Activated CD4-positive, alpha-beta memory T cell treated with anti-CD3 and anti-CD28 coated beads for 36 hours (primary cell): ENCODE data around the gene ARL5B. TPM values are rescaled to one million over a fixed set of nuclear protein-coding genes. Genes with fewer than 3 reads are reported as not detected.
"Not testable (repeated sequence)": the region's sequence is repeated elsewhere in the genome, so short reads cannot be mapped to it uniquely, and the experiment has no call there.

Source experiments
- CTCF ChIA-PET: fragments of 350-600 bp; sonication (Branson Sonifier 250); formaldehyde crosslinking; loops from one replicate; lab custom pipeline; 2021; ENCODE audit warnings: antibody characterized with exemption, inconsistent platforms; lab: Charles Lee
- POLR2A ChIA-PET: fragments of 350-600 bp; sonication (Branson Sonifier 250); formaldehyde crosslinking; loops from one replicate; lab custom pipeline; 2021; ENCODE audit warnings: antibody characterized with exemption; lab: Charles Lee
- DNase-seq: peaks from one replicate; pipeline ENCODE4 v3.0.0-alpha.2; 2020
- H3K27ac Mint-ChIP-seq: one replicate; pipeline ENCODE4 v1.8.0; 2021; ENCODE audit warnings: mixed read lengths
- H3K27me3 Mint-ChIP-seq: one replicate; pipeline ENCODE4 v1.8.0; 2021; ENCODE audit warnings: mixed read lengths
- H3K36me3 Mint-ChIP-seq: one replicate; pipeline ENCODE4 v1.8.0; 2021; ENCODE audit warnings: mixed read lengths
- H3K4me1 Mint-ChIP-seq: one replicate; pipeline ENCODE4 v1.8.0; 2021; ENCODE audit warnings: low read depth, mixed read lengths
- H3K4me3 Mint-ChIP-seq: one replicate; pipeline ENCODE4 v1.8.0; 2021; ENCODE audit warnings: mild to moderate bottlenecking, mixed read lengths
- H3K9me3 Mint-ChIP-seq: one replicate; pipeline ENCODE4 v1.8.0; 2021; ENCODE audit warnings: mixed read lengths
- intact Hi-C: fragments of 100-400 bp; cut with micrococcal nuclease; formaldehyde crosslinking; loops from one replicate; pipeline ENCODE4 v1.15.1; 2023
- total RNA-seq, 2 experiments: library from RNA; stranded (reverse); gene quantifications; one replicate each; pipeline ENCODE4 v1.2.3, GENCODE V29; 2021

The ARL5B gene, protein sequence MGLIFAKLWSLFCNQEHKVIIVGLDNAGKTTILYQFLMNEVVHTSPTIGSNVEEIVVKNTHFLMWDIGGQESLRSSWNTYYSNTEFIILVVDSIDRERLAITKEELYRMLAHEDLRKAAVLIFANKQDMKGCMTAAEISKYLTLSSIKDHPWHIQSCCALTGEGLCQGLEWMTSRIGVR
- 10 to 100 TPM; 16.2 to 16.3 TPM for total RNA-seq

- no peaks in the 10 kb centered on the region for H3K9me3 Mint-ChIP-seq
- peak within 1 kb of the TSS; percentile 95 for H3K4me3 Mint-ChIP-seq
- DNase-seq: peak; percentile 98
- peaks cover 17% of the 10 kb centered on the region for H3K36me3 Mint-ChIP-seq
- ChIA-PET POLR2A (interaction anchor here (1.0 to 2.5 kb wide), 3 partner anchors 10 to 1015 kb away, joined by 3 to 19 read pairs (median 4); partner anchors contain the start of genes NSUN6 and STAM), CTCF (no interaction called here)
- no peaks in the 10 kb centered on the region for H3K27me3 Mint-ChIP-seq
- intact Hi-C loops: loop anchor here (1.0 to 10.0 kb wide), 6 partner anchors 8 to 1454 kb away; partner anchors contain the start of genes NSUN6, STAM and TRDMT1
- H3K27ac Mint-ChIP-seq: peak within 1 kb of the TSS; percentile 92
- H3K4me1 Mint-ChIP-seq: peaks cover 34% of the 10 kb centered on the region
Measured at GRCh38 chr10:18659125-18659818, at the start of gene ARL5B. Gene ARL5B (plus strand): TSS chr10:18659431. CDS start chr10:18659638, 207 bp downstream.

DNA sequence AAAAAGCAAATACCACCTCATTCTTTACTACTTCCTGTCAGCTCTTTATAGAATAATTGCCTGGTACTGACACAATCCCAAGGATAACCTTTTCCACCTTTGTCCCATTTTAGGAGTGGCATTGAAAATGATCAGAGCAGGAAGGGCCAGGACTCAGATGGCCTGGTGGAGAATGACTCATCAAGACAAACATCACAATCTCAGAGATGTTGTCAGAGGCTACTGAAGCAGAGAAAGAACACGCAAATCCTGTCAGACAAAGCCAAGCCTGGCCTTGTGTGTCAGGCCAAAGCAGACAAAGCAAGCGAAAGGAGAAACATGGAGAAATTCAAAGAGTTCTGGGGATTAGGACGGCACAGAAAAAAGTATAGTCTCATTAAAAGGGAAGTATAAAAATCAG lies 48.7 kb upstream of the ARL5B start:
- CTCF ChIA-PET: no interaction called here
- Mint-ChIP-seq H3K36me3 (peaks cover 25% of the 10 kb centered on the region), H3K9me3 (no peaks in the 10 kb centered on the region), H3K4me1 (peaks cover 3% of the 10 kb centered on the region), H3K4me3 (no peak overlapping the region), H3K27me3 (no peaks in the 10 kb centered on the region), H3K27ac (no peak overlapping the region)
- POLR2A ChIA-PET: no interaction called here
- intact Hi-C loops: no loop called here
- no peak for DNase-seq

GRCh38 chr10:18611168-18611567 lies 48.1 kb upstream of the ARL5B start:
- CTCF ChIA-PET: interaction anchor here (0.6 kb wide), 1 partner anchor 279 kb away, joined by 5 read pairs; no protein-coding TSS in a partner anchor
- POLR2A ChIA-PET: no interaction called here
- Mint-ChIP-seq H3K27me3 (no peaks in the 10 kb centered on the region), H3K4me3 (no peak overlapping the region), H3K9me3 (no peaks in the 10 kb centered on the region), H3K27ac (no peak overlapping the region), H3K4me1 (peaks cover 3% of the 10 kb centered on the region), H3K36me3 (peaks cover 27% of the 10 kb centered on the region)
- intact Hi-C loops: no loop called here
- DNase-seq: no peak

- POLR2A ChIA-PET: no interaction called here
- no peak overlapping the region for H3K4me3 Mint-ChIP-seq
- peaks cover 18% of the 10 kb centered on the region for H3K4me1 Mint-ChIP-seq
- DNase-seq: no peak
- intact Hi-C loops: no loop called here
- peaks cover 44% of the 10 kb centered on the region for H3K36me3 Mint-ChIP-seq
- CTCF ChIA-PET: no interaction called here
- no peak overlapping the region for H3K27ac Mint-ChIP-seq
- no peaks in the 10 kb centered on the region for H3K27me3 Mint-ChIP-seq
- no peaks in the 10 kb centered on the region for H3K9me3 Mint-ChIP-seq
Measured at GRCh38 chr10:18615618-18616017, 43.6 kb upstream of the ARL5B start.

- POLR2A ChIA-PET: no interaction called here
- H3K27me3 Mint-ChIP-seq: no peaks in the 10 kb centered on the region
- no peaks in the 10 kb centered on the region for H3K9me3 Mint-ChIP-seq
- peaks cover 18% of the 10 kb centered on the region for H3K4me1 Mint-ChIP-seq
- no peak for DNase-seq
- no peak overlapping the region for H3K4me3 Mint-ChIP-seq
- CTCF ChIA-PET: no interaction called here
- no peak overlapping the region for H3K27ac Mint-ChIP-seq
- H3K36me3 Mint-ChIP-seq: peaks cover 45% of the 10 kb centered on the region
- intact Hi-C loops: no loop called here
Measured at GRCh38 chr10:18616337-18616736, 42.9 kb upstream of the ARL5B start.

DNA sequence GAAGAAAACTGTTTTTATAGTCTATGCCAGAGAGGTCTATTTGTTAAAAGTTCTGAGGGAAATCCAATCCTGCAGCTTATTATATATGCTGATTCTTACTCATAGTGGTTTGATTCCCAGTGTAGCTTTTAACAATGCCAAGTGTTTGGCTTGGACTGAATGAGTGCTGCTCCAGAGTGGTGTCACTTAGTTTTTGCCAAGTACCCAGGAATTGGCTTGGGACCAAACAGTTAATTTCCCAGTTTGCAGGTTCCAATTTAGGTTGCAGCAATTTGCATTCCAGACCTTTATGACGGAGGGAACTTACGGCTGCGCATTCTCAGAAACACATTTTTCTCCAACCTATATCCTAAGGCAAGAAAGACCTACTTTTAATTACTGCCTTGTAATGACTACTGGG lies 40.2 kb upstream of the ARL5B start:
- POLR2A ChIA-PET: no interaction called here
- Mint-ChIP-seq H3K9me3 (no peaks in the 10 kb centered on the region), H3K27ac (no peak overlapping the region), H3K4me1 (peaks cover 18% of the 10 kb centered on the region), H3K27me3 (no peaks in the 10 kb centered on the region), H3K4me3 (no peak overlapping the region), H3K36me3 (peaks cover 42% of the 10 kb centered on the region)
- CTCF ChIA-PET: no interaction called here
- intact Hi-C loops: loop anchor here (2.0 kb wide), 1 partner anchor 32 kb away; the partner anchor contains the start of gene NSUN6
- DNase-seq: no peak

DNA sequence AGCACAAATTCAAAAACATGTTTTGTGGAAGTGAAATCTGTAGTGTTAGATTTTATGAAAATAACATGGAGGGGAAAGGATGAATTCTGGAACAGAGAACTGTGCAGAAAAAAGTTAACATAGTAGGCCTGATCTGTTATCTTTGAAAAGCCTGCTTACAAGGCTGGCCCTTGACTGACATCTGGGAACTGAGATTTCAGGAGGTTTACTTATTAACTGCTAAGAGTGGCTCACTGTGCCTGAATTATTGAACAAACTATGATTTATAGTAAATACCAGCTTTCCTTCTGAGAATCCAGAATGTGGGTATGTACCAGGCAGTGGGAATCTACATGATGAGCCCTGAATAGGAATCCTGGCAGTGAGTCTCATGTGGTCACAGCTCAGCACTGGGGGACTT lies 38.4 kb upstream of the ARL5B start:
- POLR2A ChIA-PET: no interaction called here
- Mint-ChIP-seq H3K27ac (no peak overlapping the region), H3K27me3 (no peaks in the 10 kb centered on the region), H3K36me3 (peaks cover 40% of the 10 kb centered on the region), H3K9me3 (no peaks in the 10 kb centered on the region), H3K4me1 (peaks cover 18% of the 10 kb centered on the region), H3K4me3 (no peak overlapping the region)
- intact Hi-C loops: no loop called here
- CTCF ChIA-PET: no interaction called here
- no peak for DNase-seq

DNA sequence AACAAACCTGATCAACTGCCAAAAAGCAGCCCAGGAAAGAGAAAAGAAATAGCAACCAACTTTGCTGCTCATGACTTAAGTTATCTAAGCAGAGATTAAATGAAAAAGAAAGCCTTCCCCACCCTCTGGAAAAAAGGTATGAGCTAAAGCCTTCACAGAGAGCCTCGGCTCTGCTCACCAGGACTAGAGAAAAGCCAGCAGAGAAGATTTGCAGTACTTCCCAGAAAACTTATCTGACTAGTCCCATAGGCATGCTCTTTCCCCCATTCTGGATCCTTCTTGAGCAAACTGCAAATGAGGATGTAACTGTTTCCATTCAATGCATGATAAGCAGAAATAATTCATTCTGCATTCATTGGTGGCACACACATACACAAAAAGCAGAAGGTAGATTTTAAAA lies 35.6 kb upstream of the ARL5B start:
- H3K9me3 Mint-ChIP-seq, DNase-seq, intact Hi-C loops, CTCF ChIA-PET, H3K27ac Mint-ChIP-seq, H3K4me3 Mint-ChIP-seq, POLR2A ChIA-PET, H3K27me3 Mint-ChIP-seq: not testable (repeated sequence)
- peaks cover 23% of the 10 kb centered on the region for H3K36me3 Mint-ChIP-seq
- H3K4me1 Mint-ChIP-seq: peaks cover 15% of the 10 kb centered on the region

DNA sequence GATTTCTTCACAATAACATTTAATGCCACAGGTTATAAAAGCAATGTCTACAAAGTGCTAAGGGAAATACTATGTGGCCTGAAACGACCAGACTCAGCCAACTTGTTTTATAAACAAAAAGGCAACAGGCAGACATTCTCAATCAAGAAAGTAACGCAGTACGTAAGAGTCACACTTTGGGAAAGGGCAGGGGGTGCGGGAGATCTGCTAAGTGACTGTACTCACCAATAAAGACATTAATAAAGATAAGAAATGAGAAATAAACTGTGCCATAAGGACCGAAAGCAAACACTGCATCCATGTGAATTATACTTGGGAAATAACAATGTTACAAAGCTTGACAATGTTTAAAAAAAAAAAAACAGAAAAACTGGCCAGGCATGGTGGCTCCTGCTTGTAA lies 33.3 kb upstream of the ARL5B start:
- H3K27ac Mint-ChIP-seq: no peak overlapping the region
- POLR2A ChIA-PET: no interaction called here
- no peaks in the 10 kb centered on the region for H3K27me3 Mint-ChIP-seq
- H3K9me3 Mint-ChIP-seq: no peaks in the 10 kb centered on the region
- intact Hi-C loops: loop anchor here (2.0 kb wide), 1 partner anchor 25 kb away; the partner anchor contains the start of gene NSUN6
- CTCF ChIA-PET: interaction anchor here (0.6 kb wide), 1 partner anchor 42 kb away, joined by 4 read pairs; no protein-coding TSS in a partner anchor
- peaks cover 7% of the 10 kb centered on the region for H3K4me1 Mint-ChIP-seq
- H3K4me3 Mint-ChIP-seq: no peak overlapping the region
- peaks cover 15% of the 10 kb centered on the region for H3K36me3 Mint-ChIP-seq
- DNase-seq: no peak

DNA sequence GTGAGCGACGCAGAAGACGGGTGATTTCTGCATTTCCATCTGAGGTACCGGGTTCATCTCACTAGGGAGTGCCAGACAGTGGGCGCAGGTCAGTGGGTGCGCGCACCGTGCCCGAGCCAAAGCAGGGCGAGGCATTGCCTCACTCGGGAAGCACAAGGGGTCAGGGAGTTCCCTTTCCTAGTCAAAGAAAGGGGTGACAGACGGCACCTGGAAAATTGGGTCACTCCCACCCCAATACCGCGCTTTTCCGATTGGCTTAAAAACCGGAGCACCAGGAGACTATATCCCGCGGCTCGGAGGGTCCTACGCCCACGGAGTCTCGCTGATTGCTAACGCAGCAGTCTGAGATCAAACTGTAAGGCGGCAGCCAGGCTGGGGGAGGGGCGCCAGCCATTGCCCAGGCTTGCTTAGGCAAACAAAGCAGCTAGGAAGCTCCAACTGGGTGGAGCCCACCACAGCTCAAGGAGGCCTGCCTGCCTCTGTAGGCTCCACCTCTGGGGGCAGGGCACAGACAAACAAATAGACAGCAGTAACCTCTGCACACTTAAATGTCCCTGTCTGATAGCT lies 31.7 kb upstream of the ARL5B start:
- H3K27me3 Mint-ChIP-seq, H3K9me3 Mint-ChIP-seq, H3K36me3 Mint-ChIP-seq, CTCF ChIA-PET, POLR2A ChIA-PET, H3K4me1 Mint-ChIP-seq, H3K27ac Mint-ChIP-seq: not testable (repeated sequence)
- H3K4me3 Mint-ChIP-seq: peak overlapping the region; percentile 73
- DNase-seq: peak; percentile 73
- intact Hi-C loops: loop anchor here (2.0 kb wide), 1 partner anchor 23 kb away; the partner anchor contains the start of gene NSUN6

DNA sequence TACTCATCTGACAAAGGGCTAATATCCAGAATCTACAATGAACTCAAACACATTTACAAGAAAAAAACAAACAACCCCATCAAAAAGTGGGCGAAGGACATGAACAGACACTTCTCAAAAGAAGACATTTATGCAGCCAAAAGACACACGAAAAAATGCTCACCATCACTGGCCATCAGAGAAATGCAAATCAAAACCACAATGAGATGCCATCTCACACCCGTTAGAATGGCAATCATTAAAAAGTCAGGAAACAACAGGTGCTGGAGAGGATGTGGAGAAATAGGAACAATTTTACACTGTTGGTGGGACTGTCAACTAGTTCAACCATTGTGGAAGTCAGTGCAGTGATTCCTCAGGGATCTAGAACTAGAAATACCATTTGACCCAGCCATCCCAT lies 26.7 kb upstream of the ARL5B start:
- peaks cover 17% of the 10 kb centered on the region for H3K36me3 Mint-ChIP-seq
- POLR2A ChIA-PET, CTCF ChIA-PET, H3K4me3 Mint-ChIP-seq, H3K27me3 Mint-ChIP-seq, H3K9me3 Mint-ChIP-seq, H3K4me1 Mint-ChIP-seq, H3K27ac Mint-ChIP-seq, intact Hi-C loops, DNase-seq: not testable (repeated sequence)

GRCh38 chr10:18635995-18636394 lies 23.2 kb upstream of the ARL5B start:
- H3K27me3 Mint-ChIP-seq: no peaks in the 10 kb centered on the region
- CTCF ChIA-PET: no interaction called here
- POLR2A ChIA-PET: no interaction called here
- H3K4me1 Mint-ChIP-seq: no peaks in the 10 kb centered on the region
- H3K9me3 Mint-ChIP-seq: peaks cover 2% of the 10 kb centered on the region
- no peak overlapping the region for H3K4me3 Mint-ChIP-seq
- H3K27ac Mint-ChIP-seq: no peak overlapping the region
- DNase-seq: no peak
- intact Hi-C loops: no loop called here
- H3K36me3 Mint-ChIP-seq: peaks cover 18% of the 10 kb centered on the region
